ENCODE measurements around the gene CRKL.

GRCh38 chr22:20889025-20889704, 28.0 kb upstream of the CRKL start:
- TF ChIP-seq CTCF (IDR thresholded peaks at IDR 0.05) (no peak), POLR2A (IDR thresholded peaks at IDR 0.05) (no peak)
